Transverse colon (tissue), 4 donors: ENCODE measurements around the gene ZFYVE21. TPM values are rescaled to one million over a fixed set of nuclear protein-coding genes. Genes with fewer than 3 reads are reported as not detected.

Experiments
- DNase-seq: peaks from one replicate; pipeline ENCODE4 v3.0.0-alpha.2; 2019
- H3K27ac ChIP-seq, 4 donors: fragments of 200-600 bp; sonication (generic); 2 replicates each; pipeline ENCODE4 v1.5.1; 2016 to 2018; ENCODE audit warnings: inconsistent platforms in 4 of 4
- H3K27me3 ChIP-seq: fragments of 200-600 bp; sonication (generic); 2 replicates; pipeline ENCODE4 v1.5.1; 2017; ENCODE audit warnings: inconsistent platforms
- H3K36me3 ChIP-seq, 4 donors: fragments of 200-600 bp; sonication (generic); 2 replicates each; pipeline ENCODE4 v1.5.1; 2017 to 2019; ENCODE audit warnings: inconsistent platforms in 4 of 4
- H3K4me1 ChIP-seq, 4 donors: fragments of 200-600 bp; sonication (generic); 2 replicates each; pipeline ENCODE4 v1.5.1; 2017 to 2020; ENCODE audit warnings: inconsistent platforms in 4 of 4
- H3K4me3 ChIP-seq, 4 donors: fragments of 200-600 bp; sonication (generic); 1 replicate in 1 of 4; 2 replicates in 3 of 4; pipeline versions ENCODE4 v1.5.1 to v1.6.1; 2017 to 2019; ENCODE audit warnings: inconsistent platforms in 4 of 4
- H3K9me3 ChIP-seq, 2 donors: fragments of 200-600 bp; sonication (generic); 2 replicates each; pipeline ENCODE4 v1.5.1; 2017 to 2019; ENCODE audit warnings: inconsistent platforms in 2 of 2
- CTCF ChIP-seq, 5 experiments: fragments of 200-600 bp in 3 of 5; fragments of 450-650 bp in 2 of 5; sonication (generic) in 3 of 5; IDR thresholded peaks; 1 replicate in 2 of 5; 2 replicates in 3 of 5; pipeline ENCODE4 v1.5.1; 2016 to 2017; ENCODE audit warnings: antibody characterized with exemption in 5 of 5, inconsistent platforms in 3 of 5, mild to moderate bottlenecking in 2 of 5, moderate library complexity in 1 of 5
- EP300 ChIP-seq: sonication (generic); formaldehyde crosslinking; IDR thresholded peaks from one replicate; pipeline ENCODE4 v1.6.1; 2017; ENCODE audit warnings: antibody characterized with exemption, low read depth
- POLR2A ChIP-seq: fragments of 450-650 bp; IDR thresholded peaks from one replicate; pipeline ENCODE4 v1.6.1; 2016; ENCODE audit warnings: antibody characterized with exemption, mild to moderate bottlenecking, moderate library complexity
- POLR2AphosphoS5 ChIP-seq, 3 donors: sonication (generic); formaldehyde crosslinking; IDR thresholded peaks; one replicate each; pipeline ENCODE4 v1.6.1; 2016; ENCODE audit warnings: antibody characterized with exemption in 3 of 3
- WGBS, 2 donors: methylation state at CpG; one replicate each; pipeline ENCODE4 v1.1.5; 2018; ENCODE audit warnings: low coverage in 1 of 2; 5-methylcytosine and 5-hydroxymethylcytosine counted together
- in situ Hi-C, 4 donors: fragments of 200-750 bp; cut with MboI; loops; one replicate each; pipeline versions ENCODE4 v1.15.0 to v1.15.1; 2017; ENCODE audit warnings: low sequenced_read_pairs in 3 of 4, low pct_ligation_motif_present in 1 of 4, low pct_unique_long_range_greater_than_20kb in 1 of 4
- intact Hi-C: fragments of 100-400 bp; cut with DNase I; formaldehyde crosslinking; loops from one replicate; pipeline ENCODE4 v1.15.1; 2023; ENCODE audit warnings: low total_unique reads
- total RNA-seq, 4 donors: library from RNA; depleted of rRNA; stranded (reverse); fragments of >200 nt; gene quantifications; one replicate each; pipeline ENCODE4 v1.1.0, GENCODE V29; 2016

Gene ZFYVE21
- total RNA-seq, 4 donors from 2014 or later = 90.2 to 214 (median 137) TPM

- WGBS, 2 donors = 88% methylated on average over 18 of the region's 18 CpGs; no CpG with 5 or more reads in 1 of the 2 donors
- TF ChIP-seq EP300 (no peak), CTCF (IDR thresholded peaks at IDR 0.05) (no peak), POLR2A (no peak), POLR2AphosphoS5 (IDR thresholded peaks at IDR 0.05) (no peak)
- Histone ChIP-seq H3K9me3 (no peaks in the 10 kb centered on the region), H3K4me3 (no peak overlapping the region), H3K4me1 (peaks cover 30 to 60% (median 50%) of the 10 kb centered on the region in 4 donors), H3K27ac (peak overlapping the region in 2 of 4 donors; percentile 83 to 86), H3K36me3 (no peaks in the 10 kb centered on the region), H3K27me3 (no peaks in the 10 kb centered on the region)
- in situ Hi-C loops (no loop called here), intact Hi-C loops (loop anchor here (10.0 kb wide), 1 partner anchor 139 kb away; no protein-coding TSS in a partner anchor)
- DNase-seq = no peak
These were observed 2.1 kb upstream of the ZFYVE21 start for GRCh38 chr14:103713304-103714062.

- in situ Hi-C loops = no loop called here
- Histone ChIP-seq H3K27me3 (no peaks in the 10 kb centered on the region), H3K27ac (peak overlapping the region in 3 of 4 donors; percentile 76 to 83 (median 79)), H3K9me3 (no peaks in the 10 kb centered on the region), H3K4me3 (peak overlapping the region in 2 of 4 donors; percentile 78 to 96), H3K4me1 (peaks cover 30 to 66% (median 50%) of the 10 kb centered on the region in 4 donors), H3K36me3 (no peaks in the 10 kb centered on the region)
- no peak for DNase-seq
- intact Hi-C loops = loop anchor here (10.0 kb wide), 1 partner anchor 139 kb away; no protein-coding TSS in a partner anchor
- WGBS, 2 donors = 44 to 64% methylated on average over 14 to 16 of the region's 16 CpGs
- TF ChIP-seq CTCF (IDR thresholded peaks at IDR 0.05) = no peak
- no peak for TF ChIP-seq EP300
- no peak for TF ChIP-seq POLR2AphosphoS5 (IDR thresholded peaks at IDR 0.05)
- no peak for TF ChIP-seq POLR2A
These were observed 1.4 kb upstream of the ZFYVE21 start for GRCh38 chr14:103714063-103714724.

- no peaks in the 10 kb centered on the region for H3K9me3 ChIP-seq
- H3K36me3 ChIP-seq = no peaks in the 10 kb centered on the region
- no peaks in the 10 kb centered on the region for H3K27me3 ChIP-seq
- peak overlapping the region; percentile 50 to 96 (median 87) for H3K4me3 ChIP-seq
- peaks cover 24 to 55% (median 40%) of the 10 kb centered on the region in 4 donors for H3K4me1 ChIP-seq
- TF ChIP-seq EP300 = no peak
- in situ Hi-C loops (no loop called here), intact Hi-C loops (loop anchor here (10.0 kb wide), 1 partner anchor 141 kb away; no protein-coding TSS in a partner anchor)
- DNase-seq = peak; percentile 60
- 1% methylated on average over 39 of the region's 72 CpGs; no CpG with 5 or more reads in 1 of the 2 donors for WGBS, 2 donors
- H3K27ac ChIP-seq = peak overlapping the region; percentile 91 to 97 (median 92)
These were observed 636 bp downstream of the ZFYVE21 start for GRCh38 chr14:103716091-103716801.

- no peaks in the 10 kb centered on the region for H3K27me3 ChIP-seq
- H3K36me3 ChIP-seq = no peaks in the 10 kb centered on the region
- H3K4me1 ChIP-seq = peaks cover 20 to 48% (median 33%) of the 10 kb centered on the region in 4 donors
- no peak for DNase-seq
- in situ Hi-C loops = no loop called here
- H3K4me3 ChIP-seq = peak overlapping the region; percentile 50 to 96 (median 87)
- peak overlapping the region in 1 of 4 donors; percentile 97 for H3K27ac ChIP-seq
- H3K9me3 ChIP-seq = no peaks in the 10 kb centered on the region
- no peak for TF ChIP-seq POLR2A
- TF ChIP-seq CTCF (IDR thresholded peaks at IDR 0.05) = no peak
- TF ChIP-seq POLR2AphosphoS5 (IDR thresholded peaks at IDR 0.05) = no peak
- TF ChIP-seq EP300 = no peak
- WGBS, 2 donors = 87 to 91% methylated on average over 12 to 17 of the region's 17 CpGs
- intact Hi-C loops = loop anchor here (10.0 kb wide), 1 partner anchor 142 kb away; no protein-coding TSS in a partner anchor
These were observed 1.3 kb downstream of the ZFYVE21 start for GRCh38 chr14:103716899-103717411.
